Progenitor cell of endocrine pancreas (in vitro differentiated cells): Measurements from ENCODE around the gene ZSCAN26. TPM values are rescaled to one million over a fixed set of nuclear protein-coding genes. Genes with fewer than 3 reads are reported as not detected.
"Not testable (repeated sequence)": the region's sequence is repeated elsewhere in the genome, so short reads cannot be mapped to it uniquely, and the experiment has no call there.

Experiments
- DNase-seq: peaks from one replicate; pipeline ENCODE4 v3.0.0; 2021; ENCODE audit warnings: low spot score; ENCODE audit not compliant: unreplicated experiment
- H3K27ac Mint-ChIP-seq: 2 replicates; pipeline ENCODE4 v1.8.0; 2021; ENCODE audit warnings: mild to moderate bottlenecking, moderate library complexity, mixed read lengths
- H3K27me3 Mint-ChIP-seq: 2 replicates; pipeline ENCODE4 v1.8.0; 2021; ENCODE audit warnings: mixed read lengths
- H3K36me3 Mint-ChIP-seq: 2 replicates; pipeline ENCODE4 v1.8.0; 2022; ENCODE audit warnings: mixed read lengths; ENCODE audit not compliant: insufficient read depth
- H3K4me1 Mint-ChIP-seq: 2 replicates; pipeline ENCODE4 v1.8.0; 2021; ENCODE audit warnings: low read depth, mixed read lengths
- H3K4me3 Mint-ChIP-seq: 2 replicates; pipeline ENCODE4 v1.8.0; 2021; ENCODE audit warnings: low read depth, mild to moderate bottlenecking, moderate library complexity, mixed read lengths
- H3K9me3 Mint-ChIP-seq: 2 replicates; pipeline ENCODE4 v1.8.0; 2021; ENCODE audit warnings: low read depth, mixed read lengths
- CTCF ChIP-seq: fragments of 200-600 bp; sonication (generic); IDR thresholded peaks from one replicate; pipeline ENCODE4 v1.5.0; 2021; ENCODE audit warnings: antibody characterized with exemption, mild to moderate bottlenecking; ENCODE audit not compliant: unreplicated experiment
- total RNA-seq: library from RNA; stranded (reverse); gene quantifications from 2 replicates; pipeline ENCODE4 v1.2.1, GENCODE V29; 2021

ZSCAN26 gene
- total RNA-seq, 1 donor from 2014 or later: 25.9 TPM

- peaks cover 20% of the 10 kb centered on the region for H3K36me3 Mint-ChIP-seq
- H3K27me3 Mint-ChIP-seq: no peaks in the 10 kb centered on the region
- no peak for DNase-seq
- TF ChIP-seq CTCF: no peak
- H3K9me3 Mint-ChIP-seq: no peaks in the 10 kb centered on the region
- no peak overlapping the region for H3K27ac Mint-ChIP-seq
- H3K4me1 Mint-ChIP-seq: peaks cover 10% of the 10 kb centered on the region
- H3K4me3 Mint-ChIP-seq: peak overlapping the region; percentile 93
Observed at GRCh38 chr6:28282926-28283325, 16.0 kb downstream of the ZSCAN26 start.

GRCh38 chr6:28291573-28291972 lies 24.6 kb downstream of the ZSCAN26 start:
- no peak for TF ChIP-seq CTCF
- Mint-ChIP-seq H3K27me3 (no peaks in the 10 kb centered on the region), H3K4me3 (no peak overlapping the region), H3K9me3 (peaks cover 12% of the 10 kb centered on the region), H3K27ac (no peak overlapping the region), H3K4me1 (no peaks in the 10 kb centered on the region), H3K36me3 (peaks cover 41% of the 10 kb centered on the region)
- no peak for DNase-seq

DNA sequence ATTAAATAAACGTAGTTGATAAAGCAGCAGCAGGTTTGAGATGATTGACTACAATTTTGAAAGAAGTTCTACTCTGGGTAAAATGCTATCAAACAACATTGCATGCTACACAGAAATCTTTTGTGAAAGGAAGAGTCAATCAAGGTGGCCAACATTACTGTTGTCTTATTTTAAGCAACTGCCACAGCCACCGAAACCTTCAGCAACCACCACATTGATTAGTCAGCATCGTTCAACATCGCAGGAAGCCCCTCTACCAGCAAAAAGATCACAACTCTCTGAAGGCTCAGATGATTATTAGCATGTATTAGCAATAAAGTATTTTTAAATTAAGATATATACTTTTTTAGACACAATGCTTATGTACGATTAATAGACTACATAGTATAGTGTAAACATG lies 28.4 kb downstream of the ZSCAN26 start:
- no peak for DNase-seq
- Mint-ChIP-seq H3K4me1 (no peaks in the 10 kb centered on the region), H3K27me3 (no peaks in the 10 kb centered on the region), H3K27ac (no peak overlapping the region), H3K4me3 (no peak overlapping the region), H3K9me3 (peaks cover 12% of the 10 kb centered on the region), H3K36me3 (peaks cover 22% of the 10 kb centered on the region)
- TF ChIP-seq CTCF: no peak

DNA sequence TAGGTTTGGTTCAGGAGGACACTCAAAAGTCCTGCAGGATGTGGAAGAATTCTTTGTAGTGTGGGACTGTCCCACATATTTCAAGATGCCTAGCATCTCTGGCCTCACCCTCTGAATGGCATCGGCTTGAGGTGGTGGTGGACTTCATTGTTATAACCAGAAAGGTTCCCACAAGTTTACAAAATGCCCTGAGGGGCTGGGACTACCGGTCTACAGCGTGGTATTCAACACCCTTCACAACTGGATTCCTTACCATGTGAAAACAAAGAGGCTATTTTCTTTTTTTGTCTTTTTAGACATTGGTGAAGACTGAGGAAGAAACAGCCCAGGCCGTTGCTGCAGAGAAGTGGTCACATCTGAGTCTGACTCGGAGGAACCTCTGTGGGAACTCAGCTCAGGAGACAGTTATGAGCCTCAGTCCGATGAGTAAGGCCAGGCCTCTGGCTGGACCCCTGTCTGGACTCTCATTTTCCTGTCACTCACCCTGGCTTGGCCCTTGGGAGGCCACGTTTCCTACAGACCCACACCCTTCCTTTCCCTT lies 29.6 kb downstream of the ZSCAN26 start:
- Mint-ChIP-seq H3K36me3 (peaks cover 23% of the 10 kb centered on the region), H3K4me1 (no peaks in the 10 kb centered on the region), H3K4me3 (no peak overlapping the region), H3K9me3 (peaks cover 4% of the 10 kb centered on the region), H3K27me3 (no peaks in the 10 kb centered on the region), H3K27ac (no peak overlapping the region)
- TF ChIP-seq CTCF: no peak
- DNase-seq: no peak

- Mint-ChIP-seq H3K4me1 (no peaks in the 10 kb centered on the region), H3K36me3 (peaks cover 34% of the 10 kb centered on the region), H3K27me3 (no peaks in the 10 kb centered on the region), H3K9me3 (peaks cover 23% of the 10 kb centered on the region), H3K27ac (no peak overlapping the region), H3K4me3 (no peak overlapping the region)
- no peak for TF ChIP-seq CTCF
- DNase-seq: no peak
Observed at GRCh38 chr6:28303570-28303969, 36.6 kb downstream of the ZSCAN26 start.

DNA sequence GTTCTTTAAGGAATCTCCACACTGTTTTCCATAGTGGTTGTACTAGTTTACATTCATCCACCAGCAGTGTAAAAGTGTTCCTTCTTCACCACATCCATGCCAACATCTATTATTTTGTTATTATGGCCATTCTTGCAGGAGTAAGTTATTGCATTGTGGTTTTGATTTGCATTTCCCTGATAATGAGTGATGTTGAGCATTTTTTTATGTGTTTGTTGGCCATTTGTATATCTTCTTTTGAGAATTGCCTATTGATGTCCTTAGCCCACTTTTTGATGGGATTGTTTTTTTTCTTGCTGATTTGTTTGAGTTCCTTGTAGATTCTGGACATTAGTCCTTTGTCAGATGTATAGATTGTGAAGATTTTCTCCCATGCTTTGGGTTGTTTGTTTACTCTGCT lies 39.4 kb downstream of the ZSCAN26 start:
- peaks cover 40% of the 10 kb centered on the region for H3K9me3 Mint-ChIP-seq
- not testable (repeated sequence) for DNase-seq, H3K4me3 Mint-ChIP-seq, H3K27ac Mint-ChIP-seq, H3K27me3 Mint-ChIP-seq, H3K4me1 Mint-ChIP-seq
- peaks cover 34% of the 10 kb centered on the region for H3K36me3 Mint-ChIP-seq
